Suprapubic skin (tissue), 3 donors: Measurements from ENCODE around the gene NUP153.

Experiments
- EP300 ChIP-seq: sonication (generic); formaldehyde crosslinking; IDR thresholded peaks from one replicate; pipeline ENCODE4 v1.6.1; 2017; ENCODE audit warnings: antibody characterized with exemption
- POLR2A ChIP-seq, 2 donors: fragments of 450-650 bp; IDR thresholded peaks; one replicate each; pipeline ENCODE4 v1.6.1; 2017; ENCODE audit warnings: antibody characterized with exemption in 2 of 2, mild to moderate bottlenecking in 2 of 2, moderate library complexity in 2 of 2
- TF ChIP-seq, protein P1 (sequence below), 2 donors: fragments of 200-600 bp in 1 of 2; fragments of 450-650 bp in 1 of 2; sonication (generic) in 1 of 2; IDR thresholded peaks; one replicate each; pipeline ENCODE4 v1.5.1; 2016 to 2019; ENCODE audit warnings: antibody characterized with exemption in 2 of 2, mild to moderate bottlenecking in 1 of 2, moderate library complexity in 1 of 2

DNA sequence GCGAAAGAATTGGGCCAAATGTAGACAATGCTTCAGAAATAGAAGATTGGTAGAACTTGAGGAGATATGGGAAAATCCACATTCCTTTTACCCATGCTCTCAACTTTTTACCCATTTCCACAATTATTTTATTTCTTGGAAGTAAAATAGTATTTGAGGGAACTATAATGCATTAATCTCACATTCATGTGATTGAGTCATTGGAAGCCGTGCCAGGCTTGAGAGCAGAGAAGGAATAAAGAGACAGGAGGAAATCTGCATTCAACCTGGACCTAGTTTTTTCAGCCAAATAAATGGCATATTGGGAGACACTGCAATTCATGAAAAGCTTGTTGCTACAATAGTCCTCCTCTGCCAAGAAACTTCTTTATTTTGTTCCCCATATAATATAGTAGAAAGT is 2.8 kb upstream of the NUP153 start:
- TF ChIP-seq, protein P1, sequence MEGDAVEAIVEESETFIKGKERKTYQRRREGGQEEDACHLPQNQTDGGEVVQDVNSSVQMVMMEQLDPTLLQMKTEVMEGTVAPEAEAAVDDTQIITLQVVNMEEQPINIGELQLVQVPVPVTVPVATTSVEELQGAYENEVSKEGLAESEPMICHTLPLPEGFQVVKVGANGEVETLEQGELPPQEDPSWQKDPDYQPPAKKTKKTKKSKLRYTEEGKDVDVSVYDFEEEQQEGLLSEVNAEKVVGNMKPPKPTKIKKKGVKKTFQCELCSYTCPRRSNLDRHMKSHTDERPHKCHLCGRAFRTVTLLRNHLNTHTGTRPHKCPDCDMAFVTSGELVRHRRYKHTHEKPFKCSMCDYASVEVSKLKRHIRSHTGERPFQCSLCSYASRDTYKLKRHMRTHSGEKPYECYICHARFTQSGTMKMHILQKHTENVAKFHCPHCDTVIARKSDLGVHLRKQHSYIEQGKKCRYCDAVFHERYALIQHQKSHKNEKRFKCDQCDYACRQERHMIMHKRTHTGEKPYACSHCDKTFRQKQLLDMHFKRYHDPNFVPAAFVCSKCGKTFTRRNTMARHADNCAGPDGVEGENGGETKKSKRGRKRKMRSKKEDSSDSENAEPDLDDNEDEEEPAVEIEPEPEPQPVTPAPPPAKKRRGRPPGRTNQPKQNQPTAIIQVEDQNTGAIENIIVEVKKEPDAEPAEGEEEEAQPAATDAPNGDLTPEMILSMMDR (IDR thresholded peaks at IDR 0.05) = no peak
- TF ChIP-seq POLR2A (IDR thresholded peaks at IDR 0.05) (no peak), EP300 (no peak)
